Ovary (tissue), 3 donors: ENCODE measurements around the gene ZCCHC3.

ENCODE experiments used
- EP300 ChIP-seq: sonication (generic); formaldehyde crosslinking; IDR thresholded peaks from one replicate; pipeline ENCODE4 v1.6.1; 2017; ENCODE audit warnings: antibody characterized with exemption
- POLR2A ChIP-seq: fragments of 450-650 bp; IDR thresholded peaks from one replicate; pipeline ENCODE4 v1.6.1; 2017; ENCODE audit warnings: antibody characterized with exemption, mild to moderate bottlenecking, moderate library complexity
- TF ChIP-seq, protein P1 (sequence below), 3 donors: fragments of 450-650 bp in 2 of 3; fragments of 200-600 bp in 1 of 3; IDR thresholded peaks; one replicate each; pipeline versions ENCODE4 v1.5.1 to v1.8.0; 2016 to 2022; ENCODE audit warnings: antibody characterized with exemption in 3 of 3, mild to moderate bottlenecking in 1 of 3
- donor health status: DM: no; HTN: no; CAD: no.

DNA sequence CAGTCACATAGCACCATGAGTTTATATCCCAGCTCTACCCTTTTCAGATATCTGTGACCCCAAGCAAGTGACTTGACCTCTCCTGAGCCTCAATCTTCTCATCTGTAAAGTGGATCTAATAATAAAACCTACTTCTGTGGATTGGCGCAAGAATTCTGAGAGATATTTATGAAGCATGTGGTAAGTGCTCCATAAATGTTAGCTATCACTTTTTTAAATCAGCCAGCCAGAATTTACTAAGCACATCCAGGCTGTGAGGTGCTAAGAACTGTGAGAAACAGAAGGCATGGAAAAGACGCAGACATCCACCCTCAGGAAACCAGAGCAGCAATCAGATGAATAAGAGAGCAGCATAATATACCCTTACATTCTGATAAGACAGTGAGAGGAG is 7.7 kb upstream of the ZCCHC3 start:
- TF ChIP-seq, protein P1, sequence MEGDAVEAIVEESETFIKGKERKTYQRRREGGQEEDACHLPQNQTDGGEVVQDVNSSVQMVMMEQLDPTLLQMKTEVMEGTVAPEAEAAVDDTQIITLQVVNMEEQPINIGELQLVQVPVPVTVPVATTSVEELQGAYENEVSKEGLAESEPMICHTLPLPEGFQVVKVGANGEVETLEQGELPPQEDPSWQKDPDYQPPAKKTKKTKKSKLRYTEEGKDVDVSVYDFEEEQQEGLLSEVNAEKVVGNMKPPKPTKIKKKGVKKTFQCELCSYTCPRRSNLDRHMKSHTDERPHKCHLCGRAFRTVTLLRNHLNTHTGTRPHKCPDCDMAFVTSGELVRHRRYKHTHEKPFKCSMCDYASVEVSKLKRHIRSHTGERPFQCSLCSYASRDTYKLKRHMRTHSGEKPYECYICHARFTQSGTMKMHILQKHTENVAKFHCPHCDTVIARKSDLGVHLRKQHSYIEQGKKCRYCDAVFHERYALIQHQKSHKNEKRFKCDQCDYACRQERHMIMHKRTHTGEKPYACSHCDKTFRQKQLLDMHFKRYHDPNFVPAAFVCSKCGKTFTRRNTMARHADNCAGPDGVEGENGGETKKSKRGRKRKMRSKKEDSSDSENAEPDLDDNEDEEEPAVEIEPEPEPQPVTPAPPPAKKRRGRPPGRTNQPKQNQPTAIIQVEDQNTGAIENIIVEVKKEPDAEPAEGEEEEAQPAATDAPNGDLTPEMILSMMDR (IDR thresholded peaks at IDR 0.05) = no peak
- TF ChIP-seq POLR2A (no peak), EP300 (no peak)
